ENCODE data around the gene PABPC4L. TPM values are rescaled to one million over a fixed set of nuclear protein-coding genes. Genes with fewer than 3 reads are reported as not detected.

The PABPC4L gene
- total and polyA plus RNA-seq, 9 of the 15 experiments (the other 6 are each of a cell fraction or from before 2014, with no cell fraction given): 0.14 to 1.1 (median 0.41) TPM

GRCh38 chr4:134201216-134202161 is at the start of gene PABPC4L (continued):
- TF ChIP-seq TFAM (CRISPR knock-in tag; conservative IDR thresholded peaks at IDR 0.05): no peak
- no peak for TF ChIP-seq SREBF1 (IDR thresholded peaks at IDR 0.05; ENCODE audit: borderline replicate concordance, low read depth, low read length)
- TF ChIP-seq PHF8 (IDR thresholded peaks at IDR 0.05; ENCODE audit: borderline replicate concordance, low read length): peak; percentile 30; the same call in 1 of the 2 replicates
- TF ChIP-seq POLR2G (IDR thresholded peaks at IDR 0.05; ENCODE audit: low read depth, low read length): peak; percentile 46
- no peak for TF ChIP-seq RNF219 (CRISPR knock-in tag; IDR thresholded peaks at IDR 0.05)
- TF ChIP-seq SNAPC5 (CRISPR knock-in tag; IDR thresholded peaks at IDR 0.05): no peak
- TF ChIP-seq, protein P1, sequence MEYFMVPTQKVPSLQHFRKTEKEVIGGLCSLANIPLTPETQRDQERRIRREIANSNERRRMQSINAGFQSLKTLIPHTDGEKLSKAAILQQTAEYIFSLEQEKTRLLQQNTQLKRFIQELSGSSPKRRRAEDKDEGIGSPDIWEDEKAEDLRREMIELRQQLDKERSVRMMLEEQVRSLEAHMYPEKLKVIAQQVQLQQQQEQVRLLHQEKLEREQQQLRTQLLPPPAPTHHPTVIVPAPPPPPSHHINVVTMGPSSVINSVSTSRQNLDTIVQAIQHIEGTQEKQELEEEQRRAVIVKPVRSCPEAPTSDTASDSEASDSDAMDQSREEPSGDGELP (CRISPR knock-in tag; IDR thresholded peaks at IDR 0.05; ENCODE audit: borderline replicate concordance): peak; percentile 24; the same call in 1 of the 2 replicates
- TF ChIP-seq ZNF347 (CRISPR knock-in tag; IDR thresholded peaks at IDR 0.05; ENCODE audit: low read depth): no peak
- TF ChIP-seq NFIC (IDR thresholded peaks at IDR 0.05): 0 out of 2 replicates have a peak, but pooled peaks have one; percentile 8
- peak in 1 of 2 experiments; percentile 69 for TF ChIP-seq E2F6 (IDR thresholded peaks at IDR 0.05; ENCODE audit: borderline replicate concordance in 1 of 2, extremely low read depth in 1 of 2, insufficient read depth in 1 of 2, insufficient read length in 1 of 2, low read depth in 1 of 2, low read length in 1 of 2, poor library complexity in 1 of 2, severe bottlenecking in 1 of 2)
- no peak for TF ChIP-seq ZKSCAN8 (CRISPR knock-in tag; IDR thresholded peaks at IDR 0.05)
- no peak for TF ChIP-seq SP2 (IDR thresholded peaks at IDR 0.05; ENCODE audit: extremely low read depth, low read depth, low read length, poor library complexity, severe bottlenecking)
- TF ChIP-seq PRDM10 (IDR thresholded peaks at IDR 0.05; ENCODE audit: partially characterized antibody): peak; percentile 17
- 0 out of 4 replicates have a peak, but pooled peaks of 1 of the 2 experiments have one; percentile 14 for TF ChIP-seq MAZ (CRISPR knock-in tag; conservative IDR thresholded peaks at IDR 0.05 in 1 of 2, IDR thresholded peaks at IDR 0.05 in 1 of 2)
- TF ChIP-seq ZFX (CRISPR knock-in tag; IDR thresholded peaks at IDR 0.05): peak; percentile 68
